Neuronal stem cell (in vitro differentiated cells): ENCODE results near the gene DSP.

Experiments
- DNase-seq: peaks from one replicate; pipeline ENCODE4 v3.0.0-alpha.2; 2013; ENCODE audit warnings: low spot score
- H2AFZ ChIP-seq: one replicate; pipeline ENCODE4 v1.6.1; 2013; ENCODE audit warnings: mild to moderate bottlenecking, low read length, inconsistent platforms
- H2AK5ac ChIP-seq: 2 replicates; pipeline ENCODE4 v1.6.1; 2013; ENCODE audit warnings: low read depth, mild to moderate bottlenecking, inconsistent platforms, low read length, moderate library complexity, mixed read lengths
- H2BK120ac ChIP-seq: 2 replicates; pipeline ENCODE4 v1.6.1; 2013; ENCODE audit warnings: low read depth, mild to moderate bottlenecking, inconsistent platforms, low read length, moderate library complexity, mixed read lengths
- H2BK12ac ChIP-seq: one replicate; pipeline ENCODE4 v1.6.1; 2013; ENCODE audit warnings: low read length, inconsistent platforms
- H2BK15ac ChIP-seq: 2 replicates; pipeline ENCODE4 v1.6.1; 2013; ENCODE audit warnings: mild to moderate bottlenecking, low read length, inconsistent platforms, mixed read lengths
- H2BK5ac ChIP-seq: one replicate; pipeline ENCODE4 v1.6.1; 2013; ENCODE audit warnings: inconsistent platforms, mild to moderate bottlenecking, low read length, moderate library complexity
- H3K14ac ChIP-seq: one replicate; pipeline ENCODE4 v1.6.1; 2013; ENCODE audit warnings: low read length, inconsistent platforms
- H3K18ac ChIP-seq: 2 replicates; pipeline ENCODE4 v1.6.1; 2013; ENCODE audit warnings: low read length, inconsistent platforms
- H3K23ac ChIP-seq: 2 replicates; pipeline ENCODE4 v1.6.1; 2013; ENCODE audit warnings: low read depth, mild to moderate bottlenecking, mixed read lengths, low read length, inconsistent platforms; ENCODE audit not compliant: poor library complexity
- H3K27ac ChIP-seq: replicated peaks from 3 replicates; pipeline ENCODE4 v1.5.1; 2013; ENCODE audit warnings: low read length, inconsistent platforms
- H3K27me3 ChIP-seq, 3 experiments: 2 replicates each; pipeline ENCODE4 v1.6.1; 2013; ENCODE audit warnings: low read length in 3 of 3, mild to moderate bottlenecking in 2 of 3, inconsistent platforms in 1 of 3, low read depth in 1 of 3, mixed read lengths in 1 of 3, moderate library complexity in 1 of 3; ENCODE audit not compliant: control insufficient read depth in 3 of 3, insufficient read depth in 3 of 3
- H3K36me3 ChIP-seq, 2 donors: replicated peaks in 1 of 2; 2 replicates each; pipeline ENCODE4 v1.6.1; 2013; ENCODE audit warnings: low read length in 2 of 2; ENCODE audit not compliant: control insufficient read depth in 2 of 2, insufficient read depth in 2 of 2
- H3K4ac ChIP-seq: 2 replicates; pipeline ENCODE4 v1.6.1; 2013; ENCODE audit warnings: inconsistent platforms, mild to moderate bottlenecking, low read length, moderate library complexity
- H3K4me1 ChIP-seq, 2 donors: 1 replicate in 1 of 2; 2 replicates in 1 of 2; pipeline ENCODE4 v1.6.1; 2013; ENCODE audit warnings: low read length in 2 of 2, low read depth in 1 of 2; ENCODE audit not compliant: control insufficient read depth in 2 of 2, insufficient read depth in 1 of 2
- H3K4me2 ChIP-seq: one replicate; pipeline ENCODE4 v1.6.1; 2013; ENCODE audit warnings: mild to moderate bottlenecking, low read length, inconsistent platforms; ENCODE audit not compliant: insufficient read depth, poor library complexity, severe bottlenecking
- H3K4me3 ChIP-seq, 2 donors: 2 replicates each; pipeline ENCODE4 v1.5.1; 2013; ENCODE audit warnings: low read length in 2 of 2, mild to moderate bottlenecking in 2 of 2, inconsistent platforms in 1 of 2, moderate library complexity in 1 of 2
- H3K79me1 ChIP-seq: one replicate; pipeline ENCODE4 v1.6.1; 2013; ENCODE audit warnings: low read depth, mild to moderate bottlenecking, inconsistent platforms, low read length, moderate library complexity
- H3K9ac ChIP-seq: one replicate; pipeline ENCODE4 v1.6.1; 2013; ENCODE audit warnings: mild to moderate bottlenecking, low read depth, low read length, inconsistent platforms; ENCODE audit not compliant: poor library complexity
- H3K9me3 ChIP-seq, 2 donors: replicated peaks in 1 of 2; 2 replicates each; pipeline versions ENCODE3 to v1.6.1; 2013; ENCODE audit warnings: low read length in 2 of 2, mild to moderate bottlenecking in 2 of 2, inconsistent platforms in 1 of 2, low read depth in 1 of 2, mixed read lengths in 1 of 2, moderate library complexity in 1 of 2; ENCODE audit not compliant: control insufficient read depth in 2 of 2, insufficient read depth in 1 of 2
- H4K8ac ChIP-seq: one replicate; pipeline ENCODE4 v1.6.1; 2013; ENCODE audit warnings: low read depth, mild to moderate bottlenecking, inconsistent platforms, low read length, moderate library complexity
- H4K91ac ChIP-seq: one replicate; pipeline ENCODE4 v1.6.1; 2013; ENCODE audit warnings: low read length, low read depth, mild to moderate bottlenecking, inconsistent platforms; ENCODE audit not compliant: poor library complexity
- WGBS, 2 donors: extraction: QIAGEN DNeasy Blood & Tissue Kit; methylation state at CpG; one replicate each; pipeline ENCODE4 v1.1.7; 2013; ENCODE audit warnings: missing lambda C conversion rate in 2 of 2, mixed read lengths in 1 of 2; ENCODE audit not compliant: insufficient read length in 2 of 2, insufficient replicate concordance in 1 of 2; ENCODE audit errors: extremely low coverage in 2 of 2; 5-methylcytosine and 5-hydroxymethylcytosine counted together

DSP gene

DNA sequence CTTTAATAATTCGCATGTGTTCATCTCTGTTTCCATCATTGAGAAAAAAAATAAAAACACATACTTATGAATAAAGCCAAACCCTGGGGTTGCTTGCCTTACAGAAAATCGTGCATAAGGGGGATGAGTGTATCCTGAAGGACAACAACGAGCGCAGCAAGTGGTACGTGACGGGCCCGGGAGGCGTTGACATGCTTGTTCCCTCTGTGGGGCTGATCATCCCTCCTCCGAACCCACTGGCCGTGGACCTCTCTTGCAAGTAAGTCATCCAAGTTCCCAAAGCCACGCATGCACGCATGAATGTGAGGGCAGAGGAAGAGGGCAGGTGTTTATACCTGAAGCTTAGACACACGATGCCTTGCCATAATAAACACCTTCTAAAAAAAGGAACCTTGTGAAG is 27.6 kb downstream of the DSP start:
- no peak overlapping the region for H2AFZ ChIP-seq
- no peak overlapping the region for H2BK5ac ChIP-seq
- no peak overlapping the region for H3K14ac ChIP-seq
- H3K4me1 ChIP-seq: no peaks in the 10 kb centered on the region
- H3K23ac ChIP-seq: no peak overlapping the region
- H2AK5ac ChIP-seq: no peak overlapping the region
- no peak overlapping the region for H3K4ac ChIP-seq
- no peak overlapping the region for H3K27ac ChIP-seq
- no peak overlapping the region for H3K4me3 ChIP-seq
- no CpG with 5 or more reads among the region's 13 CpGs for WGBS, 2 donors
- no peak overlapping the region for H4K91ac ChIP-seq
- peaks cover 0 to 43% of the 10 kb centered on the region in 2 donors for H3K36me3 ChIP-seq
- H3K79me1 ChIP-seq: no peaks in the 10 kb centered on the region
- H2BK120ac ChIP-seq: no peak overlapping the region
- H3K27me3 ChIP-seq: peaks cover 0 to 61% (median 0%) of the 10 kb centered on the region in 3 experiments
- DNase-seq: no peak
- H3K18ac ChIP-seq: no peak overlapping the region
- H3K9me3 ChIP-seq: no peaks in the 10 kb centered on the region
- H4K8ac ChIP-seq: no peak overlapping the region
- H3K4me2 ChIP-seq: no peak overlapping the region
- H3K9ac ChIP-seq: no peak overlapping the region
- H2BK15ac ChIP-seq: no peak overlapping the region
- no peak overlapping the region for H2BK12ac ChIP-seq

DNA sequence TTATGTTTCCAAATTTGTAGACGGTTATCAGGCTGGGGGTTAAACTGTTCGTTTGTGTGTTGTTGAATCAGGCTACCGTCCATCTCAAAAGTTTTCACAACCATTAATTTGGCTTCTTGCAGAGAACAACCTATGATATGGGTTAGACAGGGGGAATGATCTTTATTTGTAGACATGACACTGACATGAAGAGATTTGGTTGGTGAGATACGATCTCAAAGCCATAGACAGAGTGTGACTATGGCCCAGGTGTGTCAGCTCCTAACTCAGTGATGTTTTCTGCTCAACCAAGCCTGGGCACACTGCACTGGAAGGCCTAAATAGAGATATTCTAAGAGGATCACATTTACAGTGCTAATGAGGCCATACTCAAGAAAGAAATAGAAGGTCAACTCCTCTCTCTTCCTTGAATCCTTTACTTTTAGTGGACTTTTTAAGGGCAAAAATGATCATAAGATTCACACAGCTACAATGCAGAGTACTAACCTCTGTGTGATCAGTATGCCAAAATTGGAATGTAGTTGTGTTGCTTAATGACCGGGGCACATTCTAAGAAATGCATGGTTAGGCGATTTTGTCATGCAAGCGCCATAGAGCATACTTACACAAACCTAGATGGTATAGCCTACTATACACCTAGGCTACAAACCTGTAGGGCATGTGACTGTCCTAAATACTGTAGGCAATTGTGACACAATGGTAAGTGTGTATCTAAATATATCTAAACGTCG is 30.9 kb downstream of the DSP start:
- H3K23ac ChIP-seq: no peak overlapping the region
- H3K18ac ChIP-seq: no peak overlapping the region
- H3K9me3 ChIP-seq: no peaks in the 10 kb centered on the region
- no peak overlapping the region for H3K9ac ChIP-seq
- H3K4ac ChIP-seq: no peak overlapping the region
- no peak overlapping the region for H3K4me3 ChIP-seq
- H4K91ac ChIP-seq: no peak overlapping the region
- no peak overlapping the region for H2AFZ ChIP-seq
- H2BK12ac ChIP-seq: no peak overlapping the region
- no CpG with 5 or more reads among the region's 9 CpGs for WGBS, 2 donors
- no peak overlapping the region for H3K27ac ChIP-seq
- H3K4me2 ChIP-seq: no peak overlapping the region
- H2BK15ac ChIP-seq: no peak overlapping the region
- H3K79me1 ChIP-seq: no peaks in the 10 kb centered on the region
- no peak overlapping the region for H4K8ac ChIP-seq
- peaks cover 0 to 62% (median 0%) of the 10 kb centered on the region in 3 experiments for H3K27me3 ChIP-seq
- H2BK5ac ChIP-seq: no peak overlapping the region
- H3K36me3 ChIP-seq: peaks cover 0 to 41% of the 10 kb centered on the region in 2 donors
- no peak overlapping the region for H3K14ac ChIP-seq
- DNase-seq: no peak
- no peak overlapping the region for H2BK120ac ChIP-seq
- H2AK5ac ChIP-seq: no peak overlapping the region
- no peaks in the 10 kb centered on the region for H3K4me1 ChIP-seq

DNA sequence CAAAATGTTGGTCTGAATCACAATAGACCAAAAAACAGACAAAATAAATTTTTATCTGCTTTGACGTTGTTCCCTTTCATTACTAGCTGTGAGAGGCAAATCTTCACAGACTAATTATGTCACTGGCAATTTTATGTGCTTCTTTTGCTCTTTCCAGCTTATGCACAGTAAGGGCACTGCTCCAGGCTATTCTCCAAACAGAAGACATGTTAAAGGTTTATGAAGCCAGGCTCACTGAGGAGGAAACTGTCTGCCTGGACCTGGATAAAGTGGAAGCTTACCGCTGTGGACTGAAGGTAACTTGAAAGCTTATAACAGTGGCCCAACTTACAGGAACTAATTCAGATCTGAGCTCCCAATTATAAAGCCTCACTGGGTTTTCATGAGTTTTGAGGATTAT is 33.0 kb downstream of the DSP start:
- Histone ChIP-seq H3K4me3 (no peak overlapping the region), H3K36me3 (peaks cover 0 to 27% of the 10 kb centered on the region in 2 donors), H3K4me2 (no peak overlapping the region), H2BK120ac (no peak overlapping the region), H3K27me3 (peaks cover 0 to 68% (median 0%) of the 10 kb centered on the region in 3 experiments), H2BK5ac (no peak overlapping the region), H2AFZ (no peak overlapping the region), H3K27ac (no peak overlapping the region), H3K4ac (no peak overlapping the region), H4K91ac (no peak overlapping the region), H3K4me1 (no peaks in the 10 kb centered on the region), H3K79me1 (no peaks in the 10 kb centered on the region), H3K9ac (no peak overlapping the region), H2BK15ac (no peak overlapping the region), H3K14ac (no peak overlapping the region), H3K23ac (no peak overlapping the region), H3K9me3 (no peaks in the 10 kb centered on the region), H4K8ac (no peak overlapping the region), H3K18ac (no peak overlapping the region), H2AK5ac (no peak overlapping the region), H2BK12ac (no peak overlapping the region)
- no peak for DNase-seq
- WGBS, 2 donors: no CpG with 5 or more reads among the region's 2 CpGs

DNA sequence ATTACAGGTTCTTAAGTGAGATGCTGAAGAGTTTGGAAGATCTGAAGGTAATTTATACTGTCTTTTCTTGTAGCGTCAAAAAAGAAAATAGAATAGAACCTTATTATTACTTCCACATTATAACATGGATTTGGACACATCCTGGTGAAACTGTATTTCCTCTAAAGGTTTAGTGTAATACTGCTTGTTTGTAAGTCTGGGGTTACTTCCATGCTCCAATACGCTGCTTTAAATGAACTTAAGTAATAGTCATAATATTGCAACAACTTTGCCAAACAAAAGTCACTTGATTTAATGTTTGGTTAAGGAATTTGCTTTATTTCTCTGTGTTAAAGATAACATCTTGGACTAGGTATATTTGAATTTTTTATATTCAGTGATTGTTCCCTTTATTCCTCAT is 37.0 kb downstream of the DSP start:
- H2AFZ ChIP-seq: no peak overlapping the region
- no peak overlapping the region for H3K14ac ChIP-seq
- no peaks in the 10 kb centered on the region for H3K4me1 ChIP-seq
- no peak overlapping the region for H2BK15ac ChIP-seq
- no peak overlapping the region for H3K4ac ChIP-seq
- H3K27me3 ChIP-seq: peaks cover 0 to 67% (median 0%) of the 10 kb centered on the region in 3 experiments
- no peak overlapping the region for H2BK5ac ChIP-seq
- H3K18ac ChIP-seq: no peak overlapping the region
- WGBS, 2 donors: no CpG with 5 or more reads among the region's 2 CpGs
- no peak overlapping the region for H3K23ac ChIP-seq
- H2AK5ac ChIP-seq: no peak overlapping the region
- no peak for DNase-seq
- no peak overlapping the region for H2BK12ac ChIP-seq
- no peak overlapping the region for H4K8ac ChIP-seq
- H3K4me3 ChIP-seq: no peak overlapping the region
- H3K36me3 ChIP-seq: peaks cover 0 to 30% of the 10 kb centered on the region in 2 donors
- no peaks in the 10 kb centered on the region for H3K79me1 ChIP-seq
- no peak overlapping the region for H3K27ac ChIP-seq
- H2BK120ac ChIP-seq: no peak overlapping the region
- no peak overlapping the region for H3K4me2 ChIP-seq
- H3K9me3 ChIP-seq: no peaks in the 10 kb centered on the region
- H4K91ac ChIP-seq: no peak overlapping the region
- H3K9ac ChIP-seq: no peak overlapping the region
